Smooth muscle cell (in vitro differentiated cells): ENCODE measurements around the gene UBXN4. TPM values are rescaled to one million over a fixed set of nuclear protein-coding genes. Genes with fewer than 3 reads are reported as not detected.

Source experiments
- DNase-seq: peaks from one replicate; lab custom pipeline; 2025; ENCODE audit not compliant: unreplicated experiment; lab: John Stamatoyannopoulos, UW
- H2AFZ ChIP-seq: fragments of 200-600 bp; sonication (generic); 2 replicates; pipeline ENCODE4 v1.6.0; 2016; ENCODE audit warnings: antibody characterized with exemption, low read depth, mild to moderate bottlenecking
- H3F3A ChIP-seq: fragments of 200-600 bp; sonication (generic); 2 replicates; pipeline ENCODE4 v1.6.0; 2017; ENCODE audit warnings: antibody characterized with exemption, low read depth
- H3K27ac ChIP-seq: fragments of 200-600 bp; sonication (generic); 2 replicates; pipeline ENCODE4 v1.5.1; 2016; ENCODE audit warnings: low read depth, mild to moderate bottlenecking
- H3K27me3 ChIP-seq: fragments of 200-600 bp; sonication (generic); 2 replicates; pipeline ENCODE4 v1.6.1; 2016; ENCODE audit warnings: low read depth, mild to moderate bottlenecking
- H3K36me3 ChIP-seq: fragments of 200-600 bp; sonication (generic); 2 replicates; pipeline ENCODE4 v1.5.1; 2016; ENCODE audit warnings: low read depth
- H3K4me1 ChIP-seq: fragments of 200-600 bp; sonication (generic); 2 replicates; pipeline ENCODE4 v1.5.1; 2016; ENCODE audit warnings: low read depth
- H3K4me2 ChIP-seq: fragments of 200-600 bp; sonication (generic); 2 replicates; pipeline ENCODE4 v1.6.0; 2016; ENCODE audit warnings: mild to moderate bottlenecking
- H3K4me3 ChIP-seq: fragments of 200-600 bp; sonication (generic); 2 replicates; pipeline ENCODE4 v1.5.1; 2016; ENCODE audit warnings: mild to moderate bottlenecking
- H3K79me2 ChIP-seq: fragments of 200-600 bp; sonication (generic); 2 replicates; pipeline ENCODE4 v1.6.0; 2016; ENCODE audit warnings: low read depth, mild to moderate bottlenecking
- H3K9ac ChIP-seq: fragments of 200-600 bp; sonication (generic); 2 replicates; pipeline ENCODE4 v1.6.0; 2016; ENCODE audit warnings: low read depth
- H3K9me3 ChIP-seq: fragments of 200-600 bp; sonication (generic); replicated peaks from 2 replicates; pipeline ENCODE4 v1.5.1; 2016; ENCODE audit warnings: low read depth
- H4K20me1 ChIP-seq: fragments of 200-600 bp; sonication (generic); 2 replicates; pipeline ENCODE4 v1.6.0; 2016; ENCODE audit warnings: low read depth
- WGBS: methylation state at CpG from one replicate; pipeline ENCODE4 v1.1.7; 2016; ENCODE audit warnings: low lambda C conversion rate; 5-methylcytosine and 5-hydroxymethylcytosine counted together
- polyA plus RNA-seq: library from polyadenylated mRNA; unstranded; fragments of >200 nt; fragmentation: Nextera tagmentation; extraction: Ambion mirVana; gene quantifications from 2 replicates; pipeline ENCODE4 v1.2.1, GENCODE V29; 2016
- total RNA-seq: library from RNA; depleted of rRNA; stranded (reverse); fragments of >200 nt; gene quantifications from 2 replicates; pipeline ENCODE4 v1.2.3, GENCODE V29; 2014
- TF ChIP-seq, protein P1 (sequence below): fragments of 200-600 bp; sonication (generic); IDR thresholded peaks from 2 replicates; pipeline ENCODE4 v1.5.1; 2017; ENCODE audit warnings: borderline replicate concordance, mild to moderate bottlenecking, antibody characterized with exemption; ENCODE audit not compliant: insufficient read depth, poor library complexity, severe bottlenecking

UBXN4 gene
- total and polyA plus RNA-seq, 2 experiments from 2014 or later, result 87.1 to 130 TPM

DNA sequence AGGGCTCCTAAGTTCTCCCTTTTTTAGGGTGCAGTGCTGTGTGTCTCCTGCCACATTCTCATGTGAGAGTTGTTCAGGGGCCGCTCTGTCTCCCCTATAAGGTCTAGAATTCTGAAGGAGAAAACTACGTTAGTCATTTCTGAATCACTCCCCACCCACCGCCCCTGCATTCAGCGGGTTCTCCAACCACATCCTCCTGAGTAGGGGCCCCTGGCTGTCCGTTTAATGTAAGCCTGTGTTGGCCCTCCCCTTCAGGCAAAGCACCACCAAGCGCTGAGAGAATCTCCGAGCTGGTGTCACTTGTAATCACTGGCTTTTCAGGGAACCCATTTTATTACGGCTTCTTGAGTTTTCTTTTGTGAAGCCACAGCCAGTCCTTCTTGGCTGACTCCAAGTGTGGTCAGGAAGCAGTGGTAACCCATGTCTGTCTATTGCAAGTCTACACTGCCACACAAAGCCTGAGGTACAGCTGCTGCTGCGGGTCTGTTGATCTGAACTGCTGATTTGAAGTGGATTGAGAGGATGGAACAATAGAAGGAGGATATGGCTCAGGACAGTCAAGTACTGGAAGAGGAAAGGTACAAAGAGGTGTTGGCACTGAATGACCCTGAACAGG is 78.5 kb downstream of the UBXN4 start:
- no peaks in the 10 kb centered on the region for H3K4me1 ChIP-seq
- DNase-seq, result no peak
- H3K9ac ChIP-seq, result no peak overlapping the region
- H3K27me3 ChIP-seq, result no peaks in the 10 kb centered on the region
- H2AFZ ChIP-seq, result peak overlapping the region; percentile 63
- peak overlapping the region; percentile 78 for H3K27ac ChIP-seq
- H3K4me2 ChIP-seq, result peak overlapping the region; percentile 78
- no peaks in the 10 kb centered on the region for H3K9me3 ChIP-seq
- no peak overlapping the region for H3K4me3 ChIP-seq
- no peaks in the 10 kb centered on the region for H3K36me3 ChIP-seq
- H3F3A ChIP-seq, result no peaks in the 10 kb centered on the region
- H4K20me1 ChIP-seq, result no peaks in the 10 kb centered on the region
- 30% methylated on average over 9 of the region's 9 CpGs for WGBS
- TF ChIP-seq, protein P1, sequence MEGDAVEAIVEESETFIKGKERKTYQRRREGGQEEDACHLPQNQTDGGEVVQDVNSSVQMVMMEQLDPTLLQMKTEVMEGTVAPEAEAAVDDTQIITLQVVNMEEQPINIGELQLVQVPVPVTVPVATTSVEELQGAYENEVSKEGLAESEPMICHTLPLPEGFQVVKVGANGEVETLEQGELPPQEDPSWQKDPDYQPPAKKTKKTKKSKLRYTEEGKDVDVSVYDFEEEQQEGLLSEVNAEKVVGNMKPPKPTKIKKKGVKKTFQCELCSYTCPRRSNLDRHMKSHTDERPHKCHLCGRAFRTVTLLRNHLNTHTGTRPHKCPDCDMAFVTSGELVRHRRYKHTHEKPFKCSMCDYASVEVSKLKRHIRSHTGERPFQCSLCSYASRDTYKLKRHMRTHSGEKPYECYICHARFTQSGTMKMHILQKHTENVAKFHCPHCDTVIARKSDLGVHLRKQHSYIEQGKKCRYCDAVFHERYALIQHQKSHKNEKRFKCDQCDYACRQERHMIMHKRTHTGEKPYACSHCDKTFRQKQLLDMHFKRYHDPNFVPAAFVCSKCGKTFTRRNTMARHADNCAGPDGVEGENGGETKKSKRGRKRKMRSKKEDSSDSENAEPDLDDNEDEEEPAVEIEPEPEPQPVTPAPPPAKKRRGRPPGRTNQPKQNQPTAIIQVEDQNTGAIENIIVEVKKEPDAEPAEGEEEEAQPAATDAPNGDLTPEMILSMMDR, result no peak
- H3K79me2 ChIP-seq, result no peaks in the 10 kb centered on the region

DNA sequence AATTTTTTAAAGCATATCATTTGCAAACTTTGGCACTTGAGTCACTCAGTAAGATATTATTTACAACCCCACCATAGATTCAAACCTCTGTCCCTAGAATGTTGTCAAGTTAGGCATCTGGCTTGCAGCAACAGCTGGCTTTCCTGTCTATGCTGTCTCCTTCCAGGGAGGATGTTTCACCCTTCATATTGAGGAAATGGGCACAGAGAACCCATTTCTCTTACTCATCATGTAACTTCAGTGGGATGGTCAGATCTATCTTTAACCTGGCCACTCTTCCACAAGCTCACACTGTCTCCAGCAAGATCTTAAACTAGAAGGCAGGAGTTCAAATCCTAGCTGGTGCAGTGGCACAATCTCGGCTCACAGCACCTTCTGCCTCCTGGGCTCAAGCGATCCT is 79.5 kb downstream of the UBXN4 start:
- no peak overlapping the region for H3K9ac ChIP-seq
- no peaks in the 10 kb centered on the region for H3K9me3 ChIP-seq
- H4K20me1 ChIP-seq, result no peaks in the 10 kb centered on the region
- WGBS, result 91% methylated on average over 2 of the region's 2 CpGs
- TF ChIP-seq, protein P1, result no peak
- no peak overlapping the region for H3K27ac ChIP-seq
- H3K4me2 ChIP-seq, result no peak overlapping the region
- no peaks in the 10 kb centered on the region for H3F3A ChIP-seq
- DNase-seq, result no peak
- H3K79me2 ChIP-seq, result no peaks in the 10 kb centered on the region
- no peak overlapping the region for H3K4me3 ChIP-seq
- H3K27me3 ChIP-seq, result no peaks in the 10 kb centered on the region
- no peak overlapping the region for H2AFZ ChIP-seq
- no peaks in the 10 kb centered on the region for H3K4me1 ChIP-seq
- no peaks in the 10 kb centered on the region for H3K36me3 ChIP-seq

DNA sequence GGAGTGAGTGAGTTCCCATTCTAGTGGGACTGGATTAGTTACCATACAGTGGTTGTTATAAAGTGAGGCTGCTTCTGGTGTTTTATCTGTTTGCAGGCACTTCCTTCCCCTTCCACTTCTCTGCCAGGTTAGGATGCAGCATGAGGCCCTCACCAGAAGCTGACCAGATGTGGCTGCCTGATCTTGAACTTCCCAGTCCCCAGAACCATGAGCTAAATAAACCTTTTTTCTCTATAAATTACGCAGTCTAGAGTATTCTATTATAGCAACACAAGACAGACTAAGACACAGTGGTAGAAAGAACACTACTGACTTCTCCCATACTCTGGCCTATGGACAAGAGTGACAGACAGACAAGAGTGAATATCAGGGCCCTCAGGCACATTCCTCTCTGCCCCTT is 81.2 kb downstream of the UBXN4 start:
- H3F3A ChIP-seq, result no peaks in the 10 kb centered on the region
- H3K36me3 ChIP-seq, result no peaks in the 10 kb centered on the region
- no peak for DNase-seq
- H2AFZ ChIP-seq, result no peak overlapping the region
- H4K20me1 ChIP-seq, result no peaks in the 10 kb centered on the region
- no peak overlapping the region for H3K9ac ChIP-seq
- no peaks in the 10 kb centered on the region for H3K9me3 ChIP-seq
- H3K27me3 ChIP-seq, result no peaks in the 10 kb centered on the region
- TF ChIP-seq, protein P1, result no peak
- H3K4me3 ChIP-seq, result no peak overlapping the region
- H3K27ac ChIP-seq, result no peak overlapping the region
- no peaks in the 10 kb centered on the region for H3K4me1 ChIP-seq
- H3K4me2 ChIP-seq, result no peak overlapping the region
- 76% methylated on average over 1 of the region's 1 CpG for WGBS
- no peaks in the 10 kb centered on the region for H3K79me2 ChIP-seq

DNA sequence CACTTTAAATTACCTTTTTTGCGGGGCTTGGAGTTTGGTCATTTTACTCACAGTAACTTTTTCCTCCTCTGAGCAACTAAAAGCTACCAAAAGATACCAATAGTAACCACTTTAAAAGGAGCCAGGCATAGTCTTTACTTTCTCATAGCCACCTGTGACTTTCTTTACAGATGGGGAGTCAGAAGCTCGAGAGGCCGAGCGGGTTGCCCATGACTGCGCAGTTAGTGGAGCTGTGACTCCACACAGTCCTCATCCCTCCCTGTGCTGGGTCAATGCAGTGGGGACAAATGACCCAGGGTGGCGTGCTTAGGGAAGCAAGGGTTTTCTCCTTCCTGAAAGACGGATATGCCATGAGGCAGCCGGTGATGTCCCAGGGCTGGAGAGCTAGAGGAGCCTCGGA is 83.5 kb downstream of the UBXN4 start:
- Histone ChIP-seq H3K27me3 (no peaks in the 10 kb centered on the region), H3K27ac (no peak overlapping the region), H2AFZ (no peak overlapping the region), H3K4me1 (no peaks in the 10 kb centered on the region), H3K4me3 (no peak overlapping the region), H3K79me2 (no peaks in the 10 kb centered on the region), H3K36me3 (no peaks in the 10 kb centered on the region), H3F3A (no peaks in the 10 kb centered on the region), H3K4me2 (no peak overlapping the region), H3K9ac (no peak overlapping the region), H4K20me1 (no peaks in the 10 kb centered on the region), H3K9me3 (no peaks in the 10 kb centered on the region)
- TF ChIP-seq, protein P1, result no peak
- no peak for DNase-seq
- 94% methylated on average over 9 of the region's 9 CpGs for WGBS
